Measurements from ENCODE around the gene ASB1.
A peak's percentile ranks its signal among the peaks of the same experiment; 100 is the strongest.

ASB1 gene, protein sequence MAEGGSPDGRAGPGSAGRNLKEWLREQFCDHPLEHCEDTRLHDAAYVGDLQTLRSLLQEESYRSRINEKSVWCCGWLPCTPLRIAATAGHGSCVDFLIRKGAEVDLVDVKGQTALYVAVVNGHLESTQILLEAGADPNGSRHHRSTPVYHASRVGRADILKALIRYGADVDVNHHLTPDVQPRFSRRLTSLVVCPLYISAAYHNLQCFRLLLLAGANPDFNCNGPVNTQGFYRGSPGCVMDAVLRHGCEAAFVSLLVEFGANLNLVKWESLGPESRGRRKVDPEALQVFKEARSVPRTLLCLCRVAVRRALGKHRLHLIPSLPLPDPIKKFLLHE

DNA sequence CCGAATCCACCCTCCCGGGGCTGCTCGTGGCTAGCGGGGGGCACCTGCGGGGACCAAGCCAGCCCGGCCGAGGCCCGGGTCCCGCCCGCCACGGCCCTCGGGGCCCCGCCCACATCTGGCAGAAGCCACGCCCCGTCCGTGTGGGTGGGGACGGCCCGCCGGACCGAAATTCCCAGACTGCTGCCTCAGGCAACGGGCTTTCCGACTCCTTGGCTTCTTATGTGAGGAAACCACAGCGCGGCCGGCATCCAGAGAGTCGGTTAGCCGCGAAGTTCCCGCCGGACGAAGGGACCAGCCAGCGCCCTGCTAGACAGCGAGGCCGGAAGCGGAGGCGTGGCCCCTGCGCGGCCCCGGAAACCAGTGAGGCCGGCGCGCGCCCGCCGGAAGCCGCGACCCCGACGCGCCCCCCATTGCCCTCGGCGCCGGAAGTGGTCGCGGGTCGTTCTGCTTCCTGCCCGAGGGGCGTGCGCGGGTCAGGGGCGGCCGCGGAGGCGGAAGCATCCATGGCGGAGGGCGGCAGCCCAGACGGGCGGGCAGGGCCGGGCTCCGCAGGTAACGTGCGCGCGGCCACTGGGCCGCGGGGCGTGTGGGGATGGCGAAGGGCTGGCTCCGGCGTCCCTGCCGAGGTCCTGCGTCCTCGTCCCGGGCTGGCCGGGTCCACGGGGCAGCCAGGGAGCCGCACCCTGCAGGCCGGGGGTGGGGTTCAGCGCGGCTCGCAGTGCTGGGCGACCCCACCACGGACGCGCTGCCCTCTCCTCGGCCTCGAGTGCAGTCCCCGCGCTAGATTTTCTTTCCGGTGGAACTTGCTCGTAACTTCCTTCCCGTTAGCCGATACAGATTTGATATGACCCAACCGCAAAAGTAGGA is at the start of gene ASB1:
Gene ASB1, plus strand, starts transcription at position 360 of the 867 bp plus-strand sequence. Its CDS starts 144 bp downstream, at position 504.
- no peak for DNase-seq

DNA sequence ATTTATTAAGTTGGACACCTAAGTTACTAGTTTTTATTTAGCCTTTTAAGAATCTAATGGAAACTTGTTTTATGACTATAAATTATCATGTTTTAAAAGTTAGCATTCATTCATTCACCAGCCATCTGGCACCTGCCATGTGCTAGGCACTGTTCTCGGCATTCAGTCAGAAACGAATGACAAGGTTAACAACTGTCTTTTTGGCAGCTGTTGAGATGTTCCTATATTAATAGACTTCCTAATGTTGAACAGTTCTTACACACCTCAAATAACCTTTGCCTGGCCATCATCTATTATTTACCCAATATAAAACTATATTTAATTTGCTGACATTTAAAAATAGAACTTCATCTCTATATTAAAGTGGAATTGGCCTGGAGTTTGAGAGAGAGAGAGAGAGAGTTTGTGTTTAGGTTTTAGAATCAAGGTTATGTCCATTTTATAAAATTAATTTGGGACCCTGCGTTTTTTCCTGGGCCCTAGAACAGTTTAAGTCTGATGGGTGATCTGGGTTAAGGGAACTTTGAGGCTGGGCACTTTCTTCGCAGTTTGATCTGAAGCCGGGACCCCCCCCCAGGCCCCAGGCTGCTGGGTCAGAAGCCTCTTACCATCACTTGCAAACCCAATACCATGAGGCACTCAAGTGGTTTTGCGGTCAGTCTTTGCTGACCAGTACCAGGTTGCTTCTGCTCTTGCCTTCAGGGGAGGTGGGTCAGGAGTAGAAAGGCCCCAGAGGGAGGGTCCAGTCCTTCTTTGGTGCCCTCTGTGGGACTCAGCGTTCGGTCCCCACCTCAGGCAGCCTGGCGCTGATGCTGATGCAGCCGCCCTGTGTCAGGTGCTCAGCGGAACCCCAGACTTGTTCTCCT is 48.3 kb upstream of the ASB1 start:
- DNase-seq, result no peak

DNA sequence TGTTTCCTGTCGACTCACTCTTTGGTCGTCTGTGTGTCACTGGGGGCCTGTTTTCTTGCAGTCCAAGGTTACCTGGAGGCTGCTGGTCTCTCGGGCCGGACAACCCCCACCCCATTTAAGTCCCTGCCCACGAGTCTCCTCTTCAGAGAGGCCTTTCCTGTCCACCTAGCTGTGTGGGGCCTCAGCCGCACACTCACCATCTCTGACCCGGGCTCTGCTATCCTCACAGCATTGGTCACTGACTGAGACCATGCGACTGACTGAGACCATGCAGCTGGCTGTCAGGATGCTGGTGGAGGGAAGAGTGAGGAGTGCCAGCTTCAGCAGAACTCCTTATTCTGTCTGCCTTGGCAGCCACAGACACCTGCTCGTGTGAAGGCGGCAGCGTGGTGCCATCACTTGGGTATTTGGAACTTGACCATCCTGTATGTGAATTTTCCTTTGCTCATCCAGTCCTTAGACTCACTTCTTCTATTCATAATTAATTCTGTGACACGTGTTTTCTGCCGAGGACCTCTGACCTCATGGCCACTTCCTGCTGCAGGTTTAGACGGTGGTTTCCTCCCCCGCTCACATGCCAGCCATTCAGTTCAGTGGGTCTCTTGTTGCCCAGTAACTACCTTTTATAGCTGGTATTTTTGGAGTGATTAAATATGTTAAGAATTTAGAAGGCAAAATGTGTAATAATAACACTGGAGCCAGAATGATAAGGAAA is 47.5 kb upstream of the ASB1 start:
- no peak for DNase-seq

DNA sequence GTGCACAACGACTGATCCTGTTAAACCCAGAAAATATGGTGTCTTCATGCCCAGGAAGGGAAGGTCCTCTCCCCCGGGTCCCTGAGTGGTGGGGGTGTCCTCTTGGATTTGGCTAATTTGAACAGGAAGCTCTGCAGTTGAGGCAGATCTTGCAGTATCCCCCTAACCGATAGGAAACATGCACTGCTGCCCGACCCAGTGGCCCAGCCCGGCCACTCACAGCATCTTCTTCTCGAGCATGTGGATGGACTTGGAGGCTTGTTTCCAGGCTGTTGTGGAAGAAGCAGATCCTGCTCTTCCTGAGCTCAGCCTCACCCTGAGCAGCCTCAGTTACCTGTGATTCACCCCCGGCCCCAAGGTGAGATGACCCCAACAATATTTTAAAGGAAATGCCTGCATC is 46.4 kb upstream of the ASB1 start:
- DNase-seq, result no peak

DNA sequence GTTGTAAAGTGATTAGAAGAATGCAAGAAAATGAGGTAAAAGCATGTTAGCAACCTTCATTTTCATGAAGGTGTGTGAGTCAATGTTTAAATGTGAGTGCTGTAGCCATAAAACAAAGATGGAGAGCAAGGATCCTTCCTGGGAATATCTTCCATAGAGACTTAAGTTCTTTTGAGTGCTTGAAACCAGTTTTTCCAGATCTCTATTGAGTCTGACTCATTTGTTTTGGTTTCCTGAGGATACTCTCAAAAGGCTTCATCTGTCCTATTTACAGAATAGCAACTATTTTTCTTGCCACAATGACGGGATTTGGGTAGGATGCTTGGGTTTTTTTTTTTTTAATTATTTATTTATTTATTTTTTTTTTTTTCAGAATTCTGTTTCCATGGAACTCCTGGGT is 45.9 kb upstream of the ASB1 start:
- DNase-seq, result no peak

DNA sequence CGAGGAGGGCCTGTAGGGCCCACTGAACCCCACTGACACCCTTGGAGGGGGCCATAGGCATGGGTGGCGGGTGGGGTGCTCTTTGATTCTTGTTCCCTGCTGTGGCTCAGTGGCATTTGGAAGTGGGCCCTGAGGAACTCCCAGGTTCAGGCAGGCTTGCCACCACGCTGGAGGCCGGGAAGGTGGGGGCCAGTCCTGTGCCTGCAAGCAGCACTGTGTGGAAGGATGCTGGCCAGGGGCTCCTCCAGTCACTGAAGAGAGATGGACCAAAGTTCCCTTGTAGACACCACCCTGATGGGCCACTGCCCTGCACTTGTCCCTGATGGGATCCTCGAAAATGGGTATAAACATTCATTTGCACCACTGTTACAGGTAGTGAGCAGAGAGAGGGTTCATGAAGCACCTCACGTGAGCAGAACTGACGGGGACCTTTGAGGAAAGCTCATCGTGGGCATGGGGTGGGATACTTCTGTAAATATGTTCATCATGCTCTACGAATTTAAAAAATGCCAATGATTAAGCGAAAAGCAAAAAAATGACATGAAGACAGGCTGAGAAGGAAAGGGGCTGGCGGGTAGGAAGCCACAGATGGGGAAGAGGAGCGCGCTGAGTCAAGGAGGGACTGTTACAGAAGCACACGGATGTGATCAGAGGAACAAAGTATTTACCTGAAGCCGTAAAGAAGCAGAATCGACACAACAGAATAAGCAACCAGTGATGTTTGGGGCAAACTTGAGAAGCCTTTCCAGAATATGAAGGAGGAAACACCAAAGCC is 45.2 kb upstream of the ASB1 start:
- no peak for DNase-seq

DNA sequence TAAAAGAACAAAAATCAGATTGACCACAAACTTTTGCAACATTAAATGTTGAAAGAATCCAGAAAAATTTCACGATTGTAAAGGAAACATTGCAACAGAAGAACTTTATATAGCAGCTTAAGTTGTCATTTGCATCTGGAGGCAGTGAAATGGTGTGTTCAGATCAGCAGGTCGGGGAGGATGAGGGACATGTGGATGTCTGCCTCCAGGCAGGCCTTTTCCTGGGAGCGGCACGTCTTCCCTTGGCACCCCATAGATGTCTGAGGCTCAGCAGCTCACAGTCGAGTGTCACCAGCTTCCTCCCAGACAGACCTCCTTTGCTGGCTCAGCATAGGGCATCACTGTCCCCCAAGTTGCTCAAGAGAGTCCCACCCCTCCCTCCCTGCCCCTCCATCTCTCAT is 44.3 kb upstream of the ASB1 start:
- no peak for DNase-seq

DNA sequence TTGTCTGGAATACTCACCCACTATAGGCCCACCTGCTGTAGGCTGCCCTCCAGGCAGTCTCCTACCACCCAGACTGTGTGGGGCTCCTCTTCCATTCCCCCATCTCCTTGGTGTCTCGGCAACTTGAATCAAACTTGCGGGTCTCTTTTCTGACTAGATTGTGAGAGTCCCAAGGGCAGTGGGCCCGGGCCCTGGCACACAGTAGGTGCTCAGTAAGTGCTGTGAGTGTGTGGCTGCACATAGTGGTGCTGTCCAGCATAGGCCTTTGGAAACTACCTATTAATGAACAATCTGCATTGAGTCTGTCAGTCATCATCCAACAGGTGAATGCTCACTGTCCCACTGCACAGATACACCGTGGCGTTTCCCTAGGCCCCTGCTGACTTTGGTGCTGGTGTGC is 43.6 kb upstream of the ASB1 start:
- DNase-seq, result no peak

- no peak for DNase-seq
These were observed 42.9 kb upstream of the ASB1 start for GRCh38 chr2:238383743-238384380.

GRCh38 chr2:238387332-238387731 is 39.4 kb upstream of the ASB1 start:
- DNase-seq, result no peak

DNA sequence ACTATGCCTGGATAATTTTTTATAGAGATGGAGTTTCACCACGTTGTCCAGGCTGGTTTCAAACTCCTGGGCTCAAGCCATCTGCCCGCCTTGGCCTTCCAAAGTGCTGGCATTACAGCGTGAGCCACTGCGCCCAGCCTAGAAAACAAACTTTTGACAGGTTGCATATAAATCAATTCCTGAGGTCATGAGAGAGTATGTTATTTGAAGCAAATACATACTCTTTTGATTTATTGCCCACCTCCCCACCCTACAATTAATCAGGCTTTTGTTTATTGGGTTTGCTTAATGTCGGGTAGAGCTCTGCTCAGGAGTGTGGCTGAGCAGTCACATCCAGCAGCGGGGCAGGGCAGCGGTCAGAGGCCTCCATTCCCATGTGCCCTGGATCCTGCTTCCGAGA is 37.9 kb upstream of the ASB1 start:
- peak; percentile 23 for DNase-seq

GRCh38 chr2:238389988-238390589 is 36.6 kb upstream of the ASB1 start:
- DNase-seq, result peak; percentile 52

GRCh38 chr2:238391042-238391689 is 35.6 kb upstream of the ASB1 start:
- peak; percentile 67 for DNase-seq

DNA sequence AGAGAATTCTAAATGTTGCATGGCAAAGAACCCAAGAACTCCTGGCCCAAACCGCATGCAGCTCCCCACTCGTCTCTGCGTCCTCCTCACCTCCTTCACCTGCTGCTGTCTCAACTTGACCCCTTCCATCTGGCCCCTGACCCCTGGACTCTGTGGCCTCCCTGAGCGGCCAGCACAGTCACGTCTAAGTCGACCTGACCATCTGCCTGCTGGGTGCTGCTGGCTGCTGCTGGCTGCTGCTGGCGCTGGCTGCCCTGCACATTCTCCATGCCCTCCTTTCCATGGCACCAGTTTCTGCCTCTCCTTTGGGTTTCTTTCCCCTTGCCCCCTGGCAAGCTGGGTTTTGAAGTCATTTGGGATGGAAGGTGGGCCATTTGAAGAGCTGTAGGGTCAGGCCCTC is 30.1 kb upstream of the ASB1 start:
- DNase-seq, result no peak

- DNase-seq, result no peak
These were observed 29.4 kb upstream of the ASB1 start for GRCh38 chr2:238397356-238397755.

DNA sequence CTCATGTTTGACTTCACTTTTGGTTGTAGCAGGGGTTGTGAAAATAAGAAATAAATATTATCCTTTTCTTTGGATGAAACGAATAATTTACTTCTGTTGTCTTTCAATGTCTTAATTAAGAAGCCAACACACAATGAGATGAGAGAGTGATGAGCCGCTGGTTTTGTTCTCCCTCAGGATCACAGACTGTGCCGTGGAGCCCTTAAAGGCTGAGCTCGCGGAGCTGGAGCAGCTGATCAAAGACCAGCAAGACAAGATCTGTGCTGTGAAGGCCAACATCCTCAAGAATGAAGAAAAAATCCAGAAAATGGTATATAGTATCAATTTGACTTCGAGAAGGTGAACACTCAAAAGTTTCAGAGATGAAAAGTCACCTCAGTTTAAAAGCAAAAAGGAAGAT is 28.1 kb upstream of the ASB1 start:
- DNase-seq, result no peak

GRCh38 chr2:238399094-238399493 is 27.6 kb upstream of the ASB1 start:
- DNase-seq, result no peak

DNA sequence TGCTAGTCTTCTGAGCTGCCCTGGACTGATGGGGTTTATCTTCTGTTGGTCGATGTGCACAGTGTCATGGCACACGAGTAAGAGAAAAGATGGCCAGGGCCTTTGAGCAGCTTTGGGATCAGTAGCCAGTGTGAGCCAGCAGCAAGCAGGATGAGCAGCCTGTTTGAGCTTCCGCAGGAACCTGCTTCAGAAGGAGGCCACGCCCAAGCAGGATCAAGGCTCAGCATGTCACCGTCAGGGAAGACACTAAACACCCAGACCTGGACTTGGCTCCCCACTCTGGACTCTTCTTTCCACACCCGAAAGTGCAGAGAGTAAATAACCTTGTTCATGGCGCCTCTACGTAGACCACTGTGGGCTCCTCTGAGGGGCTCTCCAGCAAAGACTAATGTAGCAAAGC is 25.2 kb upstream of the ASB1 start:
- no peak for DNase-seq

- peak; percentile 58 for DNase-seq
These were observed 22.9 kb upstream of the ASB1 start for GRCh38 chr2:238403632-238404405.
